HL-60 (cell line): ENCODE data around the gene MARCHF9.

Experiments
- DNase-seq, 2 experiments: peaks; one replicate each; pipeline ENCODE4 v3.0.0-alpha.2; 2010 to 2020; ENCODE audit warnings: low read depth in 1 of 2, low spot score in 1 of 2
- H3K27ac ChIP-seq: fragments of 250-450 bp; sonication (Bioruptor Pico); replicated peaks from 2 replicates; pipeline ENCODE4 v1.5.1; 2020; ENCODE audit warnings: mild to moderate bottlenecking, moderate library complexity
- H3K27me3 ChIP-seq: fragments of 250-450 bp; sonication (Bioruptor Pico); 2 replicates; pipeline ENCODE4 v1.5.1; 2021; ENCODE audit warnings: mild to moderate bottlenecking, moderate library complexity; ENCODE audit not compliant: insufficient read depth, poor library complexity, severe bottlenecking
- H3K4me3 ChIP-seq: replicated peaks from 2 replicates; pipeline ENCODE4 v1.5.1; 2011; ENCODE audit warnings: mild to moderate bottlenecking, control low read depth, low read length; ENCODE audit not compliant: insufficient read depth
- CTCF ChIP-seq: IDR thresholded peaks from one replicate; pipeline ENCODE4 v1.5.1; 2011; ENCODE audit warnings: low read length, control low read depth, inconsistent platforms; ENCODE audit not compliant: insufficient read depth
- GABPA ChIP-seq: IDR thresholded peaks from 2 replicates; pipeline ENCODE4 v1.6.1; 2012; ENCODE audit warnings: low read depth
- POLR2AphosphoS5 ChIP-seq: IDR thresholded peaks from 2 replicates; pipeline ENCODE4 v1.6.1; 2012; ENCODE audit warnings: low read depth
- SPI1 ChIP-seq: IDR thresholded peaks from 2 replicates; pipeline ENCODE4 v1.6.1; 2012; ENCODE audit warnings: low read depth, mild to moderate bottlenecking, borderline replicate concordance
- TF ChIP-seq, protein P1 (sequence below): IDR thresholded peaks from 2 replicates; pipeline ENCODE4 v1.6.1; 2012; ENCODE audit warnings: low read depth; ENCODE audit not compliant: insufficient replicate concordance

MARCHF9 gene

GRCh38 chr12:57803319-57803893 lies 48.5 kb downstream of the MARCHF9 start:
- H3K27me3 ChIP-seq = no peaks in the 10 kb centered on the region
- H3K4me3 ChIP-seq = no peak overlapping the region
- H3K27ac ChIP-seq = no peak overlapping the region
- TF ChIP-seq, protein P1, sequence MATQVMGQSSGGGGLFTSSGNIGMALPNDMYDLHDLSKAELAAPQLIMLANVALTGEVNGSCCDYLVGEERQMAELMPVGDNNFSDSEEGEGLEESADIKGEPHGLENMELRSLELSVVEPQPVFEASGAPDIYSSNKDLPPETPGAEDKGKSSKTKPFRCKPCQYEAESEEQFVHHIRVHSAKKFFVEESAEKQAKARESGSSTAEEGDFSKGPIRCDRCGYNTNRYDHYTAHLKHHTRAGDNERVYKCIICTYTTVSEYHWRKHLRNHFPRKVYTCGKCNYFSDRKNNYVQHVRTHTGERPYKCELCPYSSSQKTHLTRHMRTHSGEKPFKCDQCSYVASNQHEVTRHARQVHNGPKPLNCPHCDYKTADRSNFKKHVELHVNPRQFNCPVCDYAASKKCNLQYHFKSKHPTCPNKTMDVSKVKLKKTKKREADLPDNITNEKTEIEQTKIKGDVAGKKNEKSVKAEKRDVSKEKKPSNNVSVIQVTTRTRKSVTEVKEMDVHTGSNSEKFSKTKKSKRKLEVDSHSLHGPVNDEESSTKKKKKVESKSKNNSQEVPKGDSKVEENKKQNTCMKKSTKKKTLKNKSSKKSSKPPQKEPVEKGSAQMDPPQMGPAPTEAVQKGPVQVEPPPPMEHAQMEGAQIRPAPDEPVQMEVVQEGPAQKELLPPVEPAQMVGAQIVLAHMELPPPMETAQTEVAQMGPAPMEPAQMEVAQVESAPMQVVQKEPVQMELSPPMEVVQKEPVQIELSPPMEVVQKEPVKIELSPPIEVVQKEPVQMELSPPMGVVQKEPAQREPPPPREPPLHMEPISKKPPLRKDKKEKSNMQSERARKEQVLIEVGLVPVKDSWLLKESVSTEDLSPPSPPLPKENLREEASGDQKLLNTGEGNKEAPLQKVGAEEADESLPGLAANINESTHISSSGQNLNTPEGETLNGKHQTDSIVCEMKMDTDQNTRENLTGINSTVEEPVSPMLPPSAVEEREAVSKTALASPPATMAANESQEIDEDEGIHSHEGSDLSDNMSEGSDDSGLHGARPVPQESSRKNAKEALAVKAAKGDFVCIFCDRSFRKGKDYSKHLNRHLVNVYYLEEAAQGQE = no peak
- no peak for TF ChIP-seq SPI1
- TF ChIP-seq CTCF = peak; percentile 74
- peak in 1 of 2 experiments; percentile 18 for DNase-seq

DNA sequence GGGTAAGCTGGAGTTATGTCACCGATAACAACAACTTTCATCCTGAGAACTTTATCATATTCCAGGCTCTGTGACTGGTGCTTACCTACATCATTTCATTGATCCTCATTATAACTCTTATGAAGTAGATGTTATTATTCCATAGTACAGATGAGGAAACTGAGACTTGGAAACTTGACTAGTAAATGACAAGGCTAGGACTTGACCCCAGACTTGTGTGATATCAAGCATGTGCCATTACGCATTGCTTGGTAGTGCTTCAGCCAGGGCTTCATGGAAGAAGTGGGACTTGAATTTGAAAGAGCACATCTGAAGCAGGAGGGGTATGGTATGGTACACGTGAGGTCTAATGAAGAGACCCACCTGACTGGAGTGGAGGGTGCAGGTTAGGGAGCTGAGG lies 51.8 kb downstream of the MARCHF9 start:
- Histone ChIP-seq H3K27ac (no peak overlapping the region), H3K4me3 (no peak overlapping the region), H3K27me3 (no peaks in the 10 kb centered on the region)
- no peak for DNase-seq
- TF ChIP-seq, protein P1 = no peak
- TF ChIP-seq POLR2AphosphoS5 = no peak
- TF ChIP-seq CTCF = no peak
- TF ChIP-seq SPI1 = no peak
- TF ChIP-seq GABPA = no peak

- Histone ChIP-seq H3K27ac (no peak overlapping the region), H3K27me3 (no peaks in the 10 kb centered on the region), H3K4me3 (no peak overlapping the region)
- no peak for DNase-seq
- TF ChIP-seq GABPA (no peak), CTCF (no peak), POLR2AphosphoS5 (no peak), SPI1 (no peak)
- TF ChIP-seq, protein P1 = no peak
These were observed 52.4 kb downstream of the MARCHF9 start for GRCh38 chr12:57807285-57807684.
